Kidney capillary endothelial cell (primary cell): Measurements from ENCODE around the gene LAMA2.

ENCODE experiments used
- DNase-seq: peaks from one replicate; pipeline ENCODE4 v3.0.0-alpha.2; 2018; ENCODE audit warnings: low spot score

Gene LAMA2

GRCh38 chr6:129269076-129269475 is 386.1 kb downstream of the LAMA2 start:
- no peak for DNase-seq

- no peak for DNase-seq
Observed at GRCh38 chr6:129269891-129270290, 387.0 kb downstream of the LAMA2 start.

DNA sequence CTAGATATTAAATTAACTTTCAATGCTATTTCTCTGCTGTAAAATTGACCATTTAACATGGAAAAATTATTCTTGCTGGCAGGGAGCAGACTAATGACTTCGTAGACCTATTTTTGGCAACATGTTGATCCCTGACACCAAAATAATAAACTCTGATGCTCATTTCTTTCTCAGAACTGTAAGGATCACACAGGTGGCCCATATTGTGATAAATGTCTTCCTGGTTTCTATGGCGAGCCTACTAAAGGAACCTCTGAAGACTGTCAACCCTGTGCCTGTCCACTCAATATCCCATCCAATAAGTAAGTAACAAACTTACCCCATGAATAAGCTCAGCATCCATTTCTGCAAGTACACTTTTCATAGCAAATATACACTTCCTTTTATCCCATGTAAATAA is 387.5 kb downstream of the LAMA2 start:
- no peak for DNase-seq

DNA sequence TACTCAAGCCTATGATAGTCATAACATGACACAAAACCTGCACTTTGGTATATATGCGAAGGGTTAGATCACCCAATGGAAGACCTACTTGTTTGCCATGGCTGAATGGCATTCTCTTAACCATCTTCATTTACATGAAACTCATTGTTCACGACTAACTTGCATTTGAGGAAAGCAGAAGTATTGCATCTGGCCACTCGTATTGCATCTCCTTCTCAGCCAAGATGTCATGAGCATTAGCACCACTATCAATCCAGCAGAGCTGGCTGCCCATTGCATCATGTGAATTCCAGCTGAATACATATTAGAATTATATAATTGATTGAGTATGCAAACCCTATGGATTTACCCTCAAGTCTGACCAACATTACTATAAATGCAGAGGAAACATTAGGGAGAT is 390.2 kb downstream of the LAMA2 start:
- DNase-seq = no peak

DNA sequence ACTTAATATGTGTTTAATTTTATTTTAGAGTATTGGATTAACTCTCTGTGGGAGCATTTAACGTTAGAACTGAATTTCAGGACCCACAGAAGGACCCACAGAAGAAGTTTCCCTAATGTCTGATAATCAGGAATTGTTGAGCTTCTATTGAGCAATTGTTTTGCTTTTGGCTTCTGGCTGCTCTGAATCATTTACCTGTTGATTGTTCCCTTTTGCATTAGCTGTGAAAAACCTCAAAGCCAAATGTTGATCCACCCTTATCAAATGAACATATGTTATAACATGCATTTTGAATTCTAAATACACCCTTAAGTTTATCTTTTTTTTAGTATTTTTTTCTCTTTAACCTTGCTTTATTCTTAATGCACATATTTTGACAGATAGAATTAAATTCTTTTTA is 393.5 kb downstream of the LAMA2 start:
- DNase-seq = no peak

GRCh38 chr6:129276986-129277385 is 394.0 kb downstream of the LAMA2 start:
- no peak for DNase-seq

GRCh38 chr6:129279343-129280292 is 396.7 kb downstream of the LAMA2 start:
- no peak for DNase-seq

GRCh38 chr6:129280293-129280644 is 397.3 kb downstream of the LAMA2 start:
- no peak for DNase-seq

- DNase-seq = no peak
Observed at GRCh38 chr6:129280749-129281148, 397.8 kb downstream of the LAMA2 start.

- no peak for DNase-seq
Observed at GRCh38 chr6:129281168-129281796, 398.3 kb downstream of the LAMA2 start.

- DNase-seq = no peak
Observed at GRCh38 chr6:129282019-129282418, 399.1 kb downstream of the LAMA2 start.

GRCh38 chr6:129284225-129284624 is 401.3 kb downstream of the LAMA2 start:
- DNase-seq = no peak

DNA sequence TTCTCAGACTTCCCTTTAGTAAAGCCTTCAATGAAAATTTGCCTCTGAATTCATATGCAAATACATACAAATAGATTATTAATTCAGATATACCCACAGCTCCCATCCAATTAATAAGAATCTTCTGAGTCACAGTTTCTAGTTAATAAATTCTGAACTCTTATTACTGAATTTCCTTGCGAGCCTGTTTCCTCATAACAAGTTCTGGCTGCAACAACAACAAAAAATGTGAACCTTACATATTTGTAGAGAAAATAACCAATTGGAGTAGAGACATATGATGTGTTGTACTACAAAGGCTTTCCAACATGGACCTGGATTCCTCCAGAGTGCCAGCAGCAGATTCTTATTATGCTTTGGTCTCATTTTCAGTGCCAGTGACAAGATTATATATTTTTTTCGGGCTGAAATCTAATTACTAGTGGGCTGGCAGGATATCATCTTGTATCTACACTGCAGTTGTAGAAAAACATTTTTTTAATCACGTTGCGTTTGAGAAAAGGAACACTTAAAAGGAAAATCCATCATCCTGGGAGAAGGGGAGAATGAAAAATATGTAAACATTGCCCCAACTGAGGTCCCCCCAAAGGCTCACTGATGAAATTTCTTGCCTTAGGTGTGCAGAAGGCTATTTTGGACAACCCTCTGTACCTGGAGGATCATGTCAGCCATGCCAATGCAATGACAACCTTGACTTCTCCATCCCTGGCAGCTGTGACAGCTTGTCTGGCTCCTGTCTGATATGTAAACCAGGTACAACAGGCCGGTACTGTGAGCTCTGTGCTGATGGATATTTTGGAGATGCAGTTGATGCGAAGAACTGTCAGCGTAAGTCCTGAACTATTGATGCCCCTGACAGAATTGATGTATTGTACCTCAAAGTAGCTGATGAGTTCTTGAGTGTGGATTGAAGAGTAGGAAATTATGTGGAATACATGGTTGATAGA is 404.6 kb downstream of the LAMA2 start:
- DNase-seq = no peak

DNA sequence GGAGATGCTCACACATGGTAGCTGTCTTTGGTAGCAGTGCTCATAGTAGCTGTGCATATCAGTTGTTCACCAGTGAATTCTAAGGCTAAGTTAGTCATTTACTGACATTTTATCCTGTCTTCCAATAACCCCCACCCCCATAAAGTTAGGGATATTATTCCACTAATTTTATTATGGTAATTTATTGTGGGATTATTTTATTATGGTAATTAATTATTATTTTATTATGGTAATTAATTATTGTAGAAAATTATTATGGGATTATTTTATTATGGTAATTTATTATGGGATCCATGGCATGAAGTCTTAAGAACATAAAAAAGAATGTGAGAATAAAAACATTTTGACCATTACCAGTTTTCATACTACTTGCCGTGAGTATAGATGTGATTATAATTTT is 406.5 kb downstream of the LAMA2 start:
- no peak for DNase-seq

DNA sequence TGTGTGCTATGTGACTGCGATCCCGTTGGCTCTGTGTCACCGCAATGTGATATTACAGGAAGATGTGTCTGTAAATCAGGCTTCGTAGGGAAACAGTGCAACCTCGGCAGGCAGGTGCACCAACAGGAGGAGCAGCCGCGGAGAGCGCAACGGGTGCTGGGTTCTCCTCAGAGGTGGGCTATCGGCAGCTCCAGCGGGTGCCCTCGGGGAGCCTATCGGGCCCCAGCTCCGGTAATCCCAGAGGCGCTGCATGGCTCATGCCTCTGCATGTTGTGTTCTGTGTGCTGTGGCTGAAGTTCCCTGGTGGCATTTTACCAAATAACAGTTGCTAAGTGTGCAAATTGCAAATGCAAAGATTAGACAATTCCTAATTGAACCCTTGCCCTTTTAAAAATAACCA is 409.9 kb downstream of the LAMA2 start:
- no peak for DNase-seq

DNA sequence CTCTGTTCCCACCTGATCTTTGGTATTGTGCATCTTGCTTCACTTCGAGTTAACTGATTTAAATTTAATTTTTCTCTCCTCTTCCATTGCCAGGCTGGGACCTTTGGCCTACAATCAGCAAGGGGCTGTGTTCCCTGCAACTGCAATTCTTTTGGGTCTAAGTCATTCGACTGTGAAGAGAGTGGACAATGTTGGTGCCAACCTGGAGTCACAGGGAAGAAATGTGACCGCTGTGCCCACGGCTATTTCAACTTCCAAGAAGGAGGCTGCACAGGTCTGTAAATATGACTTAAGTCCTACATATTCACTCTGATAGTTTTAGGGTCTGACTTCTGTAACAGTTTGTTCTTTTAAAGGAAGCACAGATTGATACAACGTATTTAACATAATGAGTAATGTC is 414.7 kb downstream of the LAMA2 start:
- no peak for DNase-seq

GRCh38 chr6:129302671-129303070 is 419.7 kb downstream of the LAMA2 start:
- no peak for DNase-seq

GRCh38 chr6:129306826-129307225 is 423.9 kb downstream of the LAMA2 start:
- no peak for DNase-seq

DNA sequence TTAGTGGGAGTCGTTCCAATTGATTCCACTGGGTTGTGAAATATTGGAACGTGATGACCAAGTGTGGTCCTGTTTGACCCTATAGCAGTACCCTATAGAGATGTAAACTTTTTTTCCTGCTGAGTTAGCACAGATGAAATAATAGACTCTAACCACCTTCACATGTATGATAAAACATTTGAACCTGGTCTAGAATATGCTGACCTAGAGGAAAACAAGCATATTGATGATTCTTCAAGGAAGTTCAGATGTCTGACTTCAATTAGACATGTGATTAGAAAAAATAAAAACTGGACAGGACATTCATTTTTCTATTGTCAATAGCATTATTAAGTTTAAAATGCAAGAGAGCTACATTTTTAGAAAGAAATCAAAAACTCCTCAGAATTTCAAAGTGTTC is 424.9 kb downstream of the LAMA2 start:
- DNase-seq = no peak

DNA sequence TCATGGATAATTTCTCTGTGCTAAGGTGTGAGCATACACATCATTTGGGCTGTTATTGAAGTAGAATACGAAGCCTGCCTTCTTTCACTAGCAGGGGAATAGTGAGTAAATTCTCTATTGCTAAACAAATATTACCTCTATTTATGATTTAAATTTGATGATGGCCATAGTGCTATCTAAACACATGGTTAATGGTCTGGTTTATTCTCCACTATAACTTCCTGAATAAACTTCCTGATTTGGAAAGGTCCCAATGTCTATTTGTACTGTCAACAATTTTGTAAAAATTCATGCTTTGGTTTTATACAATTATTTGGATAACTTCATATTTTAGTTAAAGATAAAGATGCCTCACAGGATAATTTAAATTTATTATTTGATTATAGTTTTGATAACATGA is 426.2 kb downstream of the LAMA2 start:
- no peak for DNase-seq

- no peak for DNase-seq
Observed at GRCh38 chr6:129312880-129313279, 429.9 kb downstream of the LAMA2 start.

GRCh38 chr6:129314575-129314974 is 431.6 kb downstream of the LAMA2 start:
- no peak for DNase-seq
